Measurements from ENCODE around the gene LPCAT3.

GRCh38 chr12:7032990-7033389 is 14.7 kb upstream of the LPCAT3 start:
- TF ChIP-seq CTCF (IDR thresholded peaks at IDR 0.05) (no peak), POLR2A (IDR thresholded peaks at IDR 0.05) (no peak)

Data from thyroid gland (tissue), 4 donors.